Measurements from ENCODE around the gene ATIC. TPM values are rescaled to one million over a fixed set of nuclear protein-coding genes. Genes with fewer than 3 reads are reported as not detected.

The ATIC gene
- total RNA-seq, 2 experiments from 2014 or later, result 60.8 to 224 TPM

DNA sequence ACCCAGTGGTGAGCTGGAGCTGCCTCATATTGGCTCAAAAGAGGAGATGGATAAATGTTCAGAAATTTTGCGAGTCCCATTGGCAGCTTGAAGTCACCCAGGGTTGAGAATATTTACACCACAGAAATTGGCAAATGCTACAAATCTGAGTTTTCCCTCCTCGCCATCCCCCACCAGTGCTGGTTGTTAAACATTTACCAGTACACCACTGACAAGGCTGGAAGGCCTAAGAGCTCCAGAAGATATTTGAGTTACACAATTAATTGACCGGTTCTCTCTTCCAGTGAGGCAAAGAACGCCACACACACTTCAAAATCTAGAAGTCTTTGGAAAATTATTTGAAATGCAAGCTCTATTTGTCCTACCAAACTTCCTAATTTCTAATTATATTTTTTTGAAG lies 47.5 kb upstream of the ATIC start:
- Histone ChIP-seq H3K36me3 (ENCODE audit: insufficient read depth, low read length) (no peaks in the 10 kb centered on the region), H3K4me3 (ENCODE audit: low read depth, low read length, poor library complexity, severe bottlenecking) (no peak overlapping the region), H3K4me2 (ENCODE audit: low read length) (no peak overlapping the region), H3K4me1 (ENCODE audit: insufficient read depth, low read length, poor library complexity, severe bottlenecking) (no peaks in the 10 kb centered on the region), H3K9me3 (ENCODE audit: low read length) (no peaks in the 10 kb centered on the region), H2AFZ (ENCODE audit: low read length) (no peak overlapping the region), H3K79me2 (ENCODE audit: insufficient read depth, low read depth, low read length) (no peaks in the 10 kb centered on the region), H4K20me1 (ENCODE audit: insufficient read depth, low read length) (no peaks in the 10 kb centered on the region), H3K9me2 (ENCODE audit: insufficient read depth, low read length) (no peaks in the 10 kb centered on the region), H3K27ac (ENCODE audit: low read depth, low read length, poor library complexity, severe bottlenecking) (no peak overlapping the region)
- CTCF ChIA-PET (ENCODE audit: unreplicated experiment), result no interaction called here
- no TSS peak for BruUV-seq (replicated peaks)
- no peak for DNase-seq (ENCODE audit: low spot score)
- POLR2A ChIA-PET, result interaction anchor here (0.5 kb wide), 1 partner anchor 1431 kb away, joined by 7 read pairs; the partner anchor contains the start of gene IGFBP5
- intact Hi-C loops (cut with micrococcal nuclease; ENCODE audit: unreplicated experiment), result no loop called here
- no peak for TF ChIP-seq EZH2phosphoT487 (IDR thresholded peaks at IDR 0.05; ENCODE audit: borderline replicate concordance, low read depth, low read length)
- TF ChIP-seq, protein P1, sequence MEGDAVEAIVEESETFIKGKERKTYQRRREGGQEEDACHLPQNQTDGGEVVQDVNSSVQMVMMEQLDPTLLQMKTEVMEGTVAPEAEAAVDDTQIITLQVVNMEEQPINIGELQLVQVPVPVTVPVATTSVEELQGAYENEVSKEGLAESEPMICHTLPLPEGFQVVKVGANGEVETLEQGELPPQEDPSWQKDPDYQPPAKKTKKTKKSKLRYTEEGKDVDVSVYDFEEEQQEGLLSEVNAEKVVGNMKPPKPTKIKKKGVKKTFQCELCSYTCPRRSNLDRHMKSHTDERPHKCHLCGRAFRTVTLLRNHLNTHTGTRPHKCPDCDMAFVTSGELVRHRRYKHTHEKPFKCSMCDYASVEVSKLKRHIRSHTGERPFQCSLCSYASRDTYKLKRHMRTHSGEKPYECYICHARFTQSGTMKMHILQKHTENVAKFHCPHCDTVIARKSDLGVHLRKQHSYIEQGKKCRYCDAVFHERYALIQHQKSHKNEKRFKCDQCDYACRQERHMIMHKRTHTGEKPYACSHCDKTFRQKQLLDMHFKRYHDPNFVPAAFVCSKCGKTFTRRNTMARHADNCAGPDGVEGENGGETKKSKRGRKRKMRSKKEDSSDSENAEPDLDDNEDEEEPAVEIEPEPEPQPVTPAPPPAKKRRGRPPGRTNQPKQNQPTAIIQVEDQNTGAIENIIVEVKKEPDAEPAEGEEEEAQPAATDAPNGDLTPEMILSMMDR (conservative IDR thresholded peaks at IDR 0.05; ENCODE audit: low read length), result no peak

DNA sequence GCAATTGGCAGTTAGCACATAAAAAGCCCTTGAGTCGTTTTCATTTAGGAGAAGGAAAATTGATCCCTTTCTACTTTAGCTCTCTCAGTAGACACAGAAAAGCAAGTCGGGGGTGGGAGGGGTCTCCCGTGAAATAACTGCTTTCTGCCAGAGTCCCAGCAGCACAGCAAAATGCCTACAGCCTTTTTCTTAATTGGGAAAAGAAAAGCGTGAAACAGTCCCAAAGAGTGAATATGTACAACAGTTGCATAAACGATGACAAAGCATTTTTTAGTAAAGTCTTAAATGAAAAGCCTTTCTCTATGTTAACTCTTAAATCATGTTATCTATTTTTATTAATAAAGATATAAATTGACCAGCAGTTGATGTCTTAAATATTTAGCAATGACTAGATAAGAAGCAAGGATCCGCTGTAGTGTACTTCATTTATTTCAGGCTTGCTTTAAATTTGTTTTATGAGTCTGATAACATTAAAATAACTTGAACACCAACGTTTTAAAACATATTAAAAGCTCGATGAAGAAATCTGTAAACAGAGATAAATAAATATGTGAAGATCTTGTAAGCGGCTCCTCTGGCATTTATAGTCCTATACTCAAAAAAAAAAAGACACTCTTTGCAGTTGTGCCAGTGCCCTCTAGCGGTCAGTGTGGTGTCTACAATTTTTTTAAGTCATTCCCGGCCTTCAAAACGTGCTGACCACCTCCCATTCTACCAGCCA lies 42.3 kb upstream of the ATIC start:
- CTCF ChIA-PET (ENCODE audit: unreplicated experiment), result no interaction called here
- no peaks in the 10 kb centered on the region for H4K20me1 ChIP-seq (ENCODE audit: insufficient read depth, low read length)
- H3K27ac ChIP-seq (ENCODE audit: low read depth, low read length, poor library complexity, severe bottlenecking), result no peak overlapping the region
- H3K9me2 ChIP-seq (ENCODE audit: insufficient read depth, low read length), result no peaks in the 10 kb centered on the region
- TF ChIP-seq, protein P1 (conservative IDR thresholded peaks at IDR 0.05; ENCODE audit: low read length), result peak; percentile 97
- TF ChIP-seq EZH2phosphoT487 (IDR thresholded peaks at IDR 0.05; ENCODE audit: borderline replicate concordance, low read depth, low read length), result no peak
- no peaks in the 10 kb centered on the region for H3K36me3 ChIP-seq (ENCODE audit: insufficient read depth, low read length)
- intact Hi-C loops (cut with micrococcal nuclease; ENCODE audit: unreplicated experiment), result loop anchor here (10.0 kb wide), 1 partner anchor 665 kb away; no protein-coding TSS in a partner anchor
- DNase-seq (ENCODE audit: low spot score), result peak; percentile 70
- H3K4me3 ChIP-seq (ENCODE audit: low read depth, low read length, poor library complexity, severe bottlenecking), result no peak overlapping the region
- H2AFZ ChIP-seq (ENCODE audit: low read length), result no peak overlapping the region
- POLR2A ChIA-PET, result interaction anchor here (0.6 to 0.7 kb wide), 4 partner anchors 8 to 644 kb away, joined by 3 to 4 read pairs (median 4); no protein-coding TSS in a partner anchor
- H3K79me2 ChIP-seq (ENCODE audit: insufficient read depth, low read depth, low read length), result no peaks in the 10 kb centered on the region
- H3K4me1 ChIP-seq (ENCODE audit: insufficient read depth, low read length, poor library complexity, severe bottlenecking), result no peaks in the 10 kb centered on the region
- H3K9me3 ChIP-seq (ENCODE audit: low read length), result no peaks in the 10 kb centered on the region
- BruUV-seq (replicated peaks), result no TSS peak
- H3K4me2 ChIP-seq (ENCODE audit: low read length), result no peak overlapping the region

DNA sequence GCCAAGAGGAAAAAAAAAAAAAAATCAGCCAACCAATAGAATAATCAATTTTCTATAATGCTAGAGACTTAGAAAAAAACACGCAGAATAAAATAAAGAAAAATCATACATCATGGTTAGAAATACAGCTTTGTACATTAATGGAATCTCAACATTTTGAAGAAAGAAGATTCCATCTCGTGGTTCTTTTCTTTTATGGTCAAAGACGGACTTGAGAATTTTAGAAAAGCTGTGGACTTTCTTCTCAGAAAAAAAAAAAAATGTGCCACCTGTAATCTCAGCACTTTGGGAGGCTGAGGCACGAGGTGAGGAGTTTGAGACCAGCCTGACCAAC lies 41.8 kb upstream of the ATIC start:
- Histone ChIP-seq H3K36me3 (ENCODE audit: insufficient read depth, low read length) (no peaks in the 10 kb centered on the region), H3K9me3 (ENCODE audit: low read length) (no peaks in the 10 kb centered on the region), H3K4me3 (ENCODE audit: low read depth, low read length, poor library complexity, severe bottlenecking) (no peak overlapping the region), H3K9me2 (ENCODE audit: insufficient read depth, low read length) (no peaks in the 10 kb centered on the region), H2AFZ (ENCODE audit: low read length) (no peak overlapping the region), H3K4me2 (ENCODE audit: low read length) (no peak overlapping the region), H4K20me1 (ENCODE audit: insufficient read depth, low read length) (no peaks in the 10 kb centered on the region), H3K79me2 (ENCODE audit: insufficient read depth, low read depth, low read length) (no peaks in the 10 kb centered on the region), H3K4me1 (ENCODE audit: insufficient read depth, low read length, poor library complexity, severe bottlenecking) (no peaks in the 10 kb centered on the region), H3K27ac (ENCODE audit: low read depth, low read length, poor library complexity, severe bottlenecking) (no peak overlapping the region)
- TF ChIP-seq EZH2phosphoT487 (IDR thresholded peaks at IDR 0.05; ENCODE audit: borderline replicate concordance, low read depth, low read length), result no peak
- TF ChIP-seq, protein P1 (conservative IDR thresholded peaks at IDR 0.05; ENCODE audit: low read length), result no peak; the same call in 1 of the 2 replicates
- ChIA-PET POLR2A (interaction anchor here (0.6 to 0.7 kb wide), 4 partner anchors 9 to 644 kb away, joined by 3 to 4 read pairs (median 4); no protein-coding TSS in a partner anchor), CTCF (ENCODE audit: unreplicated experiment) (no interaction called here)
- no TSS peak for BruUV-seq (replicated peaks)
- intact Hi-C loops (cut with micrococcal nuclease; ENCODE audit: unreplicated experiment), result loop anchor here (10.0 kb wide), 1 partner anchor 665 kb away; no protein-coding TSS in a partner anchor
- no peak for DNase-seq (ENCODE audit: low spot score)
